GM12891 (cell line): ENCODE results near the gene CNPY1.

Experiments
- DNase-seq: peaks from one replicate; pipeline ENCODE4 v3.0.0; 2011; ENCODE audit warnings: low spot score; ENCODE audit not compliant: insufficient read length
- FAIRE-seq: peaks from 2 replicates; lab custom pipeline; 2011; peaks lifted over from hg19 to GRCh38; lab: Jason Lieb, UNC
- PAX5 ChIP-seq: IDR thresholded peaks from 2 replicates; pipeline ENCODE4 v1.6.1; 2011; ENCODE audit warnings: low read length, moderate library complexity, mild to moderate bottlenecking; ENCODE audit not compliant: insufficient read depth, severe bottlenecking
- POLR2A ChIP-seq: IDR thresholded peaks from 2 replicates; pipeline ENCODE4 v1.6.1; 2011; ENCODE audit warnings: low read depth, low read length, control low read depth
- POLR2AphosphoS5 ChIP-seq: IDR thresholded peaks from 2 replicates; pipeline ENCODE4 v1.6.1; 2011; ENCODE audit warnings: low read depth, low read length, control low read depth
- POU2F2 ChIP-seq: IDR thresholded peaks from 2 replicates; pipeline ENCODE4 v1.6.1; 2011; ENCODE audit warnings: low read depth, mild to moderate bottlenecking, control low read depth, low read length, moderate library complexity
- SPI1 ChIP-seq: IDR thresholded peaks from 2 replicates; pipeline ENCODE4 v1.6.1; 2011; ENCODE audit warnings: low read depth, low read length, control low read depth
- TAF1 ChIP-seq: IDR thresholded peaks from 2 replicates; pipeline ENCODE4 v1.6.1; 2011; ENCODE audit warnings: low read depth, low read length, control low read depth

Gene CNPY1

GRCh38 chr7:155536451-155536850, 9.9 kb downstream of the CNPY1 start:
- TF ChIP-seq POU2F2, result no peak
- no peak for TF ChIP-seq TAF1
- no peak for TF ChIP-seq PAX5
- TF ChIP-seq POLR2AphosphoS5, result no peak
- no peak for TF ChIP-seq POLR2A
- TF ChIP-seq SPI1, result no peak
- DNase-seq (no peak), FAIRE-seq (no peak)

GRCh38 chr7:155534691-155535090, 11.7 kb downstream of the CNPY1 start:
- DNase-seq (no peak), FAIRE-seq (no peak)
- TF ChIP-seq SPI1, result no peak
- TF ChIP-seq POLR2AphosphoS5, result no peak
- no peak for TF ChIP-seq POLR2A
- TF ChIP-seq POU2F2, result no peak
- TF ChIP-seq TAF1, result no peak
- TF ChIP-seq PAX5, result no peak

- peak; percentile 56 for FAIRE-seq
- peak; percentile 74 for DNase-seq
- TF ChIP-seq SPI1 (no peak), PAX5 (no peak), POLR2A (no peak), TAF1 (no peak), POLR2AphosphoS5 (no peak), POU2F2 (no peak)
These were observed 12.3 kb downstream of the CNPY1 start for GRCh38 chr7:155533827-155534690.

- TF ChIP-seq POLR2A (no peak), PAX5 (no peak), POU2F2 (no peak)
- DNase-seq, result peak; percentile 36
- FAIRE-seq, result peak; percentile 55
These were observed 13.1 kb downstream of the CNPY1 start for GRCh38 chr7:155533120-155533826.

DNA sequence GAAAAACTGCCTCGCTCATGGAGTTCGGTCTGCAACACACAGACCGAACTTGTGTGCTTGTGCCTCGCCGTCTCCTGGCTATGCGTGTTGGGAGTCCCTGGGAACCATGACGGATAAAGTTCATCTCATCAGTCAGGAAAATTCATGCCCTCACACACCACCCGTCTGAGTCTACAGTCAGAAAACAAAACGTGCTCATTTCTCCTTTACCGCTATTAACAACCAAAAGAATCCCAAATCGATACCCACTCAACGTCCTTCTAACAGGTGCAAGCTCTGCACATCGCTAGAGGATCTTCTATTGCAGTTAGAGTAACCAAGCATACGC, 13.6 kb downstream of the CNPY1 start:
- no peak for DNase-seq
- no peak for TF ChIP-seq TAF1
- TF ChIP-seq POLR2A, result no peak
- no peak for TF ChIP-seq PAX5
- TF ChIP-seq POLR2AphosphoS5, result no peak
- TF ChIP-seq POU2F2, result no peak
- no peak for TF ChIP-seq SPI1
- FAIRE-seq, result no peak

DNA sequence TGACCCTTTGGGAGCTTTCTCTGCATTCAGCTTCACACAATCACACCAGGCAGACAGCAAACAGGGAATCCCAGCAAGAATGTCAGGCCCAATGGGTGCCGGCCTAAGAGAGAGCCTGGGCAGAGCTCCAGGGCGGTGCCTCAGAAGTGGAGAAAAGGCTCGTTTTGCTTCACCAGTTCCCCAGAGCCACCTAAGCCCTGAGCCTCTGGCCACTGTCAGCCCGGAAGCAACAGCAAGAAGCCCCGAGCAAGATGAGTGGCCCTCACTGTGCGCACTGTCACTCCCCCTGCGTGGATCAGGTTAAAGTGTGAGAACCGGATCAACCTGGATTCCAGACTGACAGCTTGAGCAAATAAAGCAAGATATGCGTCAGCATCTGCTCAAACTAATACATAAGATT, 14.7 kb downstream of the CNPY1 start:
- DNase-seq (no peak), FAIRE-seq (no peak)
- TF ChIP-seq PAX5 (no peak), POLR2A (no peak), POLR2AphosphoS5 (no peak), TAF1 (no peak), SPI1 (no peak), POU2F2 (no peak)

DNA sequence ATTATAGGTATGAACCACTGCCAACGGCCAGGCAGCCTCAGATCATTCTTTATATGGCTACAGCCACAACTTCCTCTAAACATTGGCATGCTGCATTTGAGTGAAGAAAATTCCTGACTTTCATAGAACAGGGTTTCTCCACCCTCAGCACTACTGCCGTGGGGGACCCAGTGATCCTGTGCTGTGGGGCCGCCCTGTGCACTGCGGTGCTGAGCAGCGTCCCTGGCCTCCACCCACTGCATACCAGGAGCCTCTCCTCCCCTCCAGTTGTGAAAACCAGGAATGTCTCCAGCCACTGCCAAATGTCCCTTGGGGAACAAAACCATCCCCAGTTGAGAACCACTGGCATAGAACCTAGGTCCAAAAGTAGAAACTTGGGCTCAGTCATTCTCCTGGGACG, 15.8 kb downstream of the CNPY1 start:
- TF ChIP-seq POLR2A (no peak), TAF1 (no peak), POLR2AphosphoS5 (no peak), POU2F2 (no peak), SPI1 (no peak), PAX5 (no peak)
- FAIRE-seq (no peak), DNase-seq (no peak)

DNA sequence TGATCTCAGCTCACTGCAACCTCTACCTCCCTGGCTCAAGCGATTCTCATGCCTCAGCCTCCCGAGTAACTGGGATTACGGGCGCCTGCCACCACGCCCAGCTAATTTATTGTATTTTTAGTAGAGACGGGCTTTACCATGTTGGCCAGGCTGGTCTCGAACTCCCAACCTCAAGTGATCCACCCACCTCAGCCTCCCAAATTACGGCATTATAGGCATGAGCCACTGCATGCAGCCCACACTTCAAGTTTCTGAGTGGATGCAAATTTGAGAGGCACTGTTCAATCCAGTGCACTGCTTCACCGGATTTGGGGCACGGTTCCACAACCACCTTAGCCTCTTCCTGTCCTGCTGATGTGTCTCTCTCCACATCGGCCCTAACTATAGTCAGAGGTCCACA, 16.5 kb downstream of the CNPY1 start:
- TF ChIP-seq PAX5 (no peak), TAF1 (no peak), POLR2AphosphoS5 (no peak), POLR2A (no peak), POU2F2 (no peak), SPI1 (no peak)
- FAIRE-seq (no peak), DNase-seq (no peak)

DNA sequence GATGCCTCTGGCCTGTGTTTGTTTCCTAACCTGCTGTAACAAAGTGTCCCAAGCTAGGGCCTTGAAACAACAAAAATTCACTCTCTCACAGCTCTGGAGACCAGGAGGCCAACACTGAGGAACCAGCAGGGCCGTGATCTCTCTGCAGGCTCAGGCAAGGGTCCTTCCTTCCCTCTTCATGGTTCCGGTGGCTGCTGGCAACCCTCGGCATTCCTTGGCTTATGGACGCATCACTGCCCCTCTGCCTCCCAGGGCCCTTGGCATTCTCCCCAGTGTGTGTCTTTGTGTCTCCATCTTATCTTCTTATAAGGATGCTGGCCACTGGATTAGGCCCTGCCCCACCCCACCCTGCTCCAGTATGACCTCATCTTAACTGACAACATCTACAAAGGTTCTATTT, 17.0 kb downstream of the CNPY1 start:
- DNase-seq (no peak), FAIRE-seq (no peak)
- no peak for TF ChIP-seq POU2F2
- TF ChIP-seq POLR2AphosphoS5, result no peak
- TF ChIP-seq SPI1, result no peak
- TF ChIP-seq TAF1, result no peak
- TF ChIP-seq PAX5, result no peak
- TF ChIP-seq POLR2A, result no peak

DNA sequence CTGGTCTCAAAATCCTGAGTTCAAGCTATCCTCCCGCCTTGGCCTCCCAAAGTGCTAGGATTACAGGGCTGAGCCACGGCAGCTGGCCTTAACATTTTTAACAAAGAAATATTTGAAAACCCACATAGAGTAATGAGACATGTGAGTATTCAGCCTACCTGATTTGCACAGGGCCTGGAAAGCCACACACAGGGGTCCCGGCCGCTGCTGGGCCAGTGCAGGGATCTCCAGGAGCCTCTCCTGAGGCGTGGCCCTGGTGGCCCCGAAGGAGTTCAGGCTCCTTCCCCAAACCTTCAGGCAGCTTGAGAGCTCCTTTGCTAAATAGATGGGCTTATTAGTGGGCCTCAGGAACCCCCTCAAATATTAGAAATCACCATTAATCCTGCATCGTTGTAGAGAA, 18.7 kb downstream of the CNPY1 start:
- no peak for DNase-seq
- TF ChIP-seq POLR2A, result no peak
- no peak for TF ChIP-seq POLR2AphosphoS5
- TF ChIP-seq TAF1, result no peak
- no peak for TF ChIP-seq PAX5
- no peak for TF ChIP-seq POU2F2
- TF ChIP-seq SPI1, result no peak
- no peak for FAIRE-seq
